DND-41 (cell line): ENCODE measurements around the gene DOK6.
"Not testable (repeated sequence)": the region's sequence is repeated elsewhere in the genome, so short reads cannot be mapped to it uniquely, and the experiment has no call there.

Source experiments
- ATAC-seq: fragments of 200-7000 bp; cut with Tn5 transposase; 3 replicates; pipeline ENCODE4 v1.9.1; 2021; ENCODE audit warnings: low read depth; ENCODE audit not compliant: insufficient read depth
- DNase-seq: peaks from one replicate; pipeline ENCODE4 v3.0.0-alpha.2; 2020
- H2AFZ ChIP-seq: 2 replicates; pipeline ENCODE4 v1.6.0; 2012; ENCODE audit warnings: low read depth, low read length
- H3K27ac ChIP-seq: 2 replicates; pipeline ENCODE4 v1.5.1; 2012; ENCODE audit warnings: low read length, inconsistent platforms
- H3K27me3 ChIP-seq: fragments of 200-600 bp; sonication (generic); 2 replicates; pipeline ENCODE4 v1.6.0; 2012; ENCODE audit warnings: low read length, mild to moderate bottlenecking, inconsistent platforms; ENCODE audit not compliant: insufficient read depth, poor library complexity
- H3K36me3 ChIP-seq: 2 replicates; pipeline ENCODE4 v1.5.1; 2012; ENCODE audit warnings: low read length, inconsistent platforms; ENCODE audit not compliant: insufficient read depth
- H3K4me1 ChIP-seq: 2 replicates; pipeline ENCODE4 v1.5.1; 2012; ENCODE audit warnings: mild to moderate bottlenecking, low read length; ENCODE audit not compliant: insufficient read depth
- H3K4me2 ChIP-seq: 2 replicates; pipeline ENCODE4 v1.6.0; 2012; ENCODE audit warnings: mild to moderate bottlenecking, moderate library complexity, low read length, inconsistent platforms; ENCODE audit not compliant: insufficient read depth
- H3K4me3 ChIP-seq, 2 experiments: fragments of 200-600 bp in 1 of 2; shearing (Covaris generic) in 1 of 2; 2 replicates each; pipeline ENCODE4 v1.5.1; 2012 to 2016; ENCODE audit warnings: inconsistent platforms in 2 of 2, low read length in 2 of 2, mild to moderate bottlenecking in 2 of 2, low read depth in 1 of 2, moderate library complexity in 1 of 2
- H3K79me2 ChIP-seq: 2 replicates; pipeline ENCODE4 v1.6.0; 2012; ENCODE audit warnings: low read length, inconsistent platforms; ENCODE audit not compliant: insufficient read depth
- H3K9ac ChIP-seq: 2 replicates; pipeline ENCODE4 v1.6.0; 2012; ENCODE audit warnings: low read depth, mild to moderate bottlenecking, inconsistent platforms, low read length, moderate library complexity
- H3K9me3 ChIP-seq: 2 replicates; pipeline ENCODE4 v1.5.1; 2012; ENCODE audit warnings: low read length, moderate library complexity, mild to moderate bottlenecking, inconsistent platforms; ENCODE audit not compliant: insufficient read depth, severe bottlenecking
- H4K20me1 ChIP-seq: 2 replicates; pipeline ENCODE4 v1.6.0; 2012; ENCODE audit warnings: low read length; ENCODE audit not compliant: insufficient read depth
- EZH2 ChIP-seq: IDR thresholded peaks from 3 replicates; pipeline ENCODE4 v1.6.1; 2012; ENCODE audit warnings: borderline replicate concordance, low read depth, mild to moderate bottlenecking, moderate library complexity, low read length, inconsistent platforms; ENCODE audit not compliant: severe bottlenecking
- TF ChIP-seq, protein P1 (sequence below): IDR thresholded peaks from 2 replicates; pipeline ENCODE4 v1.5.1; 2012; ENCODE audit warnings: borderline replicate concordance, low read length, moderate library complexity, mild to moderate bottlenecking; ENCODE audit not compliant: poor library complexity, severe bottlenecking; ENCODE audit errors: extremely low read depth

DOK6 gene

DNA sequence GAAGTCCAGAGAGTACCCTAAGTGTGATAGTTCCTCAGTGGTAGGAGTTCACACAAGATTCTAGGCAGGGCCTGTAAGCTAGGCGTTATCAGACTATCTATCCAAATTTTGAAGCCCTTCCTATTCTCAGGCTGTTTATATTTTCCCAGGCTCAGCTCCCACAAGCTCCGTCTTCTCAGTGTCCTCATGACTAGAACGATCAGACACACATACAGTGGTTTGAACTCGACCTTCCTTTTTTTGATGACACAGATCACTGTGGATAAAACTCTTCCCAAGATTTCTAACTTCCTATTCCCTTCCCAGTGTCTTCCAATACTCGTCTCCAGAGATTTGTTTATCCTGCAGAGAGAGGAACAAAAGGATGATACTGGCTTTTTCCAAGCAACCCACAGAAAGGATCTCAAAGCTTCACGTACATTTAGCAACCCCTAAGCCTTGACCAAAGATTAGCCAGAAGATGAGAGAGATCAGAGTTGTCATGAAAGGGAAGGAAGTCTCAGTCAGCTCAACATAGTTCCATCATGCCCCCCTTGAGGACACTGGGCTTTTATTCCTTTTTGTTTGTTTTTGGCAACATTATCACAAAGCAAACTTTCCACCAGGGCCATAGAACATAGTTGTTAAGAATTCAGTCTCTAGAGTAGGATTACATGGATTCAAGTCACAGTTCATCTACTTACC, 42.3 kb upstream of the DOK6 start:
- ATAC-seq = no peak
- no peaks in the 10 kb centered on the region for H3K79me2 ChIP-seq
- no peaks in the 10 kb centered on the region for H3K36me3 ChIP-seq
- H3K9ac ChIP-seq = no peak overlapping the region
- no peak overlapping the region for H2AFZ ChIP-seq
- H3K4me2 ChIP-seq = no peak overlapping the region
- no peak for DNase-seq
- peaks cover 4% of the 10 kb centered on the region for H3K9me3 ChIP-seq
- no peaks in the 10 kb centered on the region for H3K4me1 ChIP-seq
- no peak overlapping the region for H3K4me3 ChIP-seq
- H3K27ac ChIP-seq = no peak overlapping the region
- TF ChIP-seq, protein P1, sequence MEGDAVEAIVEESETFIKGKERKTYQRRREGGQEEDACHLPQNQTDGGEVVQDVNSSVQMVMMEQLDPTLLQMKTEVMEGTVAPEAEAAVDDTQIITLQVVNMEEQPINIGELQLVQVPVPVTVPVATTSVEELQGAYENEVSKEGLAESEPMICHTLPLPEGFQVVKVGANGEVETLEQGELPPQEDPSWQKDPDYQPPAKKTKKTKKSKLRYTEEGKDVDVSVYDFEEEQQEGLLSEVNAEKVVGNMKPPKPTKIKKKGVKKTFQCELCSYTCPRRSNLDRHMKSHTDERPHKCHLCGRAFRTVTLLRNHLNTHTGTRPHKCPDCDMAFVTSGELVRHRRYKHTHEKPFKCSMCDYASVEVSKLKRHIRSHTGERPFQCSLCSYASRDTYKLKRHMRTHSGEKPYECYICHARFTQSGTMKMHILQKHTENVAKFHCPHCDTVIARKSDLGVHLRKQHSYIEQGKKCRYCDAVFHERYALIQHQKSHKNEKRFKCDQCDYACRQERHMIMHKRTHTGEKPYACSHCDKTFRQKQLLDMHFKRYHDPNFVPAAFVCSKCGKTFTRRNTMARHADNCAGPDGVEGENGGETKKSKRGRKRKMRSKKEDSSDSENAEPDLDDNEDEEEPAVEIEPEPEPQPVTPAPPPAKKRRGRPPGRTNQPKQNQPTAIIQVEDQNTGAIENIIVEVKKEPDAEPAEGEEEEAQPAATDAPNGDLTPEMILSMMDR = no peak
- no peak for TF ChIP-seq EZH2
- no peaks in the 10 kb centered on the region for H4K20me1 ChIP-seq
- no peaks in the 10 kb centered on the region for H3K27me3 ChIP-seq

DNA sequence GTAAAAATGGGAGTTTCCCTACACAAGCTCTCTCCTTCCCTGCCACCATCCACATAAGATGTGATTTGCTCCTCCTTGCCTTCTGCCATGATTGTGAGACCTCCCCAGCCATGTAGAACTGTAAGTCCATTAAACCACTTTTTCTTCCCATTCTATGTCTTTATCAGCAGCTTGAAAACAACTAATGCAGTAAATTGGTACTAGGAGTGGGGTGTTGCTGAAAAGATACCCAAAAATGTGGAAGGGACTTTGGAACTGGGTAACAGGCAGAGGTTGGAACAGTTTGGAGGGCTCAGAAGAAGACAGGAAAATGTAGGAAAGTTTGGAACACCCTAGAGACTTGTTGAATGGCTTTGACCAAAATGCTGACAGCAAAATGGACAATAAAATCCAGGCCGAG, 40.9 kb upstream of the DOK6 start:
- DNase-seq, H3K4me2 ChIP-seq, H3K79me2 ChIP-seq, H3K9me3 ChIP-seq, H3K9ac ChIP-seq, H3K27me3 ChIP-seq, H4K20me1 ChIP-seq, H3K4me1 ChIP-seq, H3K27ac ChIP-seq, H3K4me3 ChIP-seq, ATAC-seq, H2AFZ ChIP-seq, H3K36me3 ChIP-seq: not testable (repeated sequence)

DNA sequence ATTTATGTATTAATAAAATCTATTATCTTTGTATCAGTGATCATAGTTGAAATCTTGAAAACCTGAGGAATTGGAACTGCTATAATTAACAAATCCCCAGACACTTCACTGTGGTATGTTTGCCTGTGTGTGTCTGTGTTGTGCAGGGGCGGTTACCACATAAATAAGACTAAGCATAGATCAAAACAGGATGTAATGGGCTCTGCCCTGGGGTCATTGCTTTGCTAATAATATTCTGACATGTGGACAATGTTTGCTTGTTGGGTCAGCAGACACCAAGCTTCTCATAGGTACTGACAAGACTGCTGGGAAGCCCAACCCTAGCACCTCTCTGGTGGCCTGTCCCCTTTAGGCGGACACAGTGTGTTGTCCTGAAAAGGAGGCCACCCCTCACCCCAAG, 35.8 kb upstream of the DOK6 start:
- H2AFZ ChIP-seq = no peak overlapping the region
- H3K36me3 ChIP-seq = no peaks in the 10 kb centered on the region
- H3K4me2 ChIP-seq = no peak overlapping the region
- no peaks in the 10 kb centered on the region for H3K79me2 ChIP-seq
- no peak for ATAC-seq
- H3K9ac ChIP-seq = no peak overlapping the region
- no peaks in the 10 kb centered on the region for H3K9me3 ChIP-seq
- H3K27me3 ChIP-seq = no peaks in the 10 kb centered on the region
- DNase-seq = no peak
- H3K4me1 ChIP-seq = no peaks in the 10 kb centered on the region
- TF ChIP-seq, protein P1 = no peak
- no peak for TF ChIP-seq EZH2
- no peak overlapping the region for H3K4me3 ChIP-seq
- no peaks in the 10 kb centered on the region for H4K20me1 ChIP-seq
- H3K27ac ChIP-seq = no peak overlapping the region

DNA sequence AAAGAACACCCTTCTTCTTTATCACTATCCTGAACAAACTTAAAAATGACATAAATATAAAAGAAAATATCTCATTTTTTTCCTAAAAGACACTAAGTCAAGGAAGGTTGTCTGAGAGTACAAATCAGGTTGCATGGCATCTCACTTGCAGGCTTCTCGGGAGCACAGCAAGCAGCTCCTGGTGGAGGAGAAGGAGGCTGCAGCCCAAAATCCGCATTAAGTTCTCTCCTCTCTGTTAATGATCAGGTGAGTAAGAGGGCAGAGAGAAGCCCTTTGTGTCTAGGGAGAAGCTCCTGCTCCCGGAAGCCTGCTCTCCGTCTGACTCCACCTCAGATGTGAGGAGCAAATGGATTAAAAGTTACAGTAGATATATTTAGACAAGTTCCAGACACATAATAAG, 35.0 kb upstream of the DOK6 start:
- Histone ChIP-seq H4K20me1 (no peaks in the 10 kb centered on the region), H3K4me3 (no peak overlapping the region), H3K4me2 (no peak overlapping the region), H3K36me3 (no peaks in the 10 kb centered on the region), H3K4me1 (no peaks in the 10 kb centered on the region), H3K9me3 (no peaks in the 10 kb centered on the region), H3K79me2 (no peaks in the 10 kb centered on the region), H3K27ac (no peak overlapping the region), H3K27me3 (no peaks in the 10 kb centered on the region), H3K9ac (no peak overlapping the region), H2AFZ (no peak overlapping the region)
- TF ChIP-seq EZH2 = no peak
- TF ChIP-seq, protein P1 = no peak
- ATAC-seq = no peak
- no peak for DNase-seq
